Endothelial cell of umbilical vein (primary cell): ENCODE measurements around the gene TTC31. TPM values are rescaled to one million over a fixed set of nuclear protein-coding genes. Genes with fewer than 3 reads are reported as not detected.

Experiments used
- BruUV-seq: library from RNA; stranded (reverse); fragments of 400-500 nt; replicated peaks from 2 replicates; lab custom pipeline; 2021; lab: Mats Ljungman, UMichigan
- CTCF ChIA-PET: fragments of 300-600, 350-600 bp; sonication (Branson Sonifier 250); formaldehyde crosslinking; loops from one replicate; lab custom pipeline; 2021; ENCODE audit warnings: antibody characterized with exemption, inconsistent platforms; lab: Charles Lee
- POLR2A ChIA-PET: fragments of 300-600, 350-600 bp; sonication (Branson Sonifier 250); formaldehyde crosslinking; loops from one replicate; lab custom pipeline; 2021; ENCODE audit warnings: antibody characterized with exemption, inconsistent platforms; lab: Charles Lee
- DNase-seq: peaks from one replicate; pipeline ENCODE4 v3.0.0-alpha.2; 2011; ENCODE audit warnings: low read depth, low spot score
- FAIRE-seq: peaks from 2 replicates; lab custom pipeline; 2011; peaks lifted over from hg19 to GRCh38; lab: Jason Lieb, UNC
- H2AFZ ChIP-seq: 2 replicates; pipeline ENCODE4 v1.6.0; 2012; ENCODE audit warnings: low read depth, low read length, control low read depth, inconsistent platforms
- H3K27ac ChIP-seq: 2 replicates; pipeline ENCODE4 v1.5.1; 2011; ENCODE audit warnings: low read depth, mild to moderate bottlenecking, control low read depth, low read length, moderate library complexity; ENCODE audit not compliant: insufficient read depth
- H3K27me3 ChIP-seq, 2 experiments: 2 replicates each; pipeline versions ENCODE4 v1.6.0 to v1.6.1; 2011; ENCODE audit warnings: low read length in 2 of 2, mixed read lengths in 1 of 2; ENCODE audit not compliant: control insufficient read depth in 2 of 2, insufficient read depth in 2 of 2
- H3K36me3 ChIP-seq, 2 experiments: 2 replicates in 1 of 2; 3 replicates in 1 of 2; pipeline ENCODE4 v1.5.1; 2011; ENCODE audit warnings: low read length in 2 of 2, mild to moderate bottlenecking in 1 of 2, moderate library complexity in 1 of 2; ENCODE audit not compliant: control insufficient read depth in 2 of 2, insufficient read depth in 2 of 2; ENCODE audit errors: extremely low read depth in 1 of 2
- H3K4me1 ChIP-seq: 3 replicates; pipeline ENCODE4 v1.5.1; 2011; ENCODE audit warnings: mild to moderate bottlenecking, low read length; ENCODE audit not compliant: control insufficient read depth, insufficient read depth; ENCODE audit errors: extremely low read depth
- H3K4me2 ChIP-seq: 2 replicates; pipeline ENCODE4 v1.6.1; 2011; ENCODE audit warnings: low read length, control low read depth, mixed read lengths; ENCODE audit not compliant: insufficient read depth
- H3K4me3 ChIP-seq, 3 experiments: fragments of 200-600 bp in 1 of 3; sonication (generic), shearing (Covaris generic) in 1 of 3; replicated peaks in 1 of 3; 2 replicates each; pipeline ENCODE4 v1.5.1; 2011 to 2016; ENCODE audit warnings: control low read depth in 3 of 3, low read length in 3 of 3, mild to moderate bottlenecking in 2 of 3, inconsistent platforms in 1 of 3, low read depth in 1 of 3, moderate library complexity in 1 of 3; ENCODE audit not compliant: insufficient read depth in 1 of 3
- H3K79me2 ChIP-seq: 2 replicates; pipeline ENCODE4 v1.6.0; 2012; ENCODE audit warnings: low read length, inconsistent platforms; ENCODE audit not compliant: control insufficient read depth, insufficient read depth
- H3K9ac ChIP-seq: replicated peaks from 2 replicates; pipeline ENCODE3; 2011; ENCODE audit warnings: low read length, control low read depth; ENCODE audit not compliant: insufficient read depth; ENCODE audit errors: extremely low read depth
- H3K9me1 ChIP-seq: replicated peaks from 3 replicates; pipeline ENCODE4 v1.6.0; 2011; ENCODE audit warnings: mild to moderate bottlenecking, low read length; ENCODE audit not compliant: control insufficient read depth, insufficient read depth; ENCODE audit errors: extremely low read depth
- H3K9me3 ChIP-seq: replicated peaks from 2 replicates; pipeline ENCODE4 v1.5.1; 2012; ENCODE audit warnings: low read length, inconsistent platforms; ENCODE audit not compliant: control insufficient read depth, insufficient read depth
- H4K20me1 ChIP-seq: replicated peaks from 2 replicates; pipeline ENCODE3; 2011; ENCODE audit warnings: mild to moderate bottlenecking, low read length; ENCODE audit not compliant: control insufficient read depth, insufficient read depth; ENCODE audit errors: extremely low read depth
- EZH2 ChIP-seq: IDR thresholded peaks from 2 replicates; pipeline ENCODE4 v1.6.1; 2012; ENCODE audit warnings: borderline replicate concordance, low read depth, mild to moderate bottlenecking, moderate library complexity, low read length, inconsistent platforms; ENCODE audit not compliant: severe bottlenecking
- FOS ChIP-seq: IDR thresholded peaks from 2 replicates; pipeline ENCODE4 v1.6.1; 2011; ENCODE audit warnings: mild to moderate bottlenecking, low read length, moderate library complexity, borderline replicate concordance; ENCODE audit not compliant: insufficient read depth
- GATA2 ChIP-seq: IDR thresholded peaks from 2 replicates; pipeline ENCODE4 v1.7.0; 2011; ENCODE audit warnings: low read depth, mild to moderate bottlenecking, moderate library complexity, mixed read lengths, low read length; ENCODE audit not compliant: insufficient read length, insufficient read depth
- JUN ChIP-seq: IDR thresholded peaks from 2 replicates; pipeline ENCODE4 v1.6.1; 2011; ENCODE audit warnings: borderline replicate concordance, low read depth; ENCODE audit not compliant: insufficient read length, insufficient read depth
- MAX ChIP-seq: IDR thresholded peaks from 2 replicates; pipeline ENCODE4 v1.6.1; 2011; ENCODE audit not compliant: insufficient read depth, insufficient read length
- MYC ChIP-seq: IDR thresholded peaks from one replicate; pipeline ENCODE4 v1.6.1; 2011; ENCODE audit warnings: mild to moderate bottlenecking, low read depth, low read length
- POLR2A ChIP-seq: IDR thresholded peaks from 2 replicates; pipeline ENCODE4 v1.6.1; 2012; ENCODE audit warnings: low read depth, mild to moderate bottlenecking, control low read depth, low read length
- POLR2AphosphoS5 ChIP-seq: IDR thresholded peaks from 2 replicates; pipeline ENCODE4 v1.6.1; 2012; ENCODE audit warnings: low read depth, mild to moderate bottlenecking, control low read depth, low read length, moderate library complexity; ENCODE audit not compliant: insufficient read depth
- dilution Hi-C: fragments of 300-500 bp; cut with MboI; formaldehyde crosslinking; loops from one replicate; pipeline ENCODE4 v1.15.0; 2019; ENCODE audit warnings: low sequenced_read_pairs; ENCODE audit not compliant: extremely low pct_ligation_motif_present
- intact Hi-C: fragments of 100-400 bp; cut with micrococcal nuclease; formaldehyde crosslinking; loops from one replicate; pipeline ENCODE4 v1.10.0; 2022
- polyA plus RNA-seq, 4 experiments: library from polyadenylated mRNA; depleted of rRNA in 3 of 4; stranded (reverse) in 3 of 4; unstranded in 1 of 4; fragments of >200 nt; gene quantifications; 2 replicates each; pipeline versions ENCODE4 v1.2.1 to v1.2.3, GENCODE V29; 2011 to 2012; ENCODE audit warnings: missing spikeins in 1 of 4
- total RNA-seq: library from RNA; stranded (reverse); gene quantifications from 2 replicates; pipeline ENCODE4 v1.2.3, GENCODE V29; 2021
- TF ChIP-seq, protein P1 (sequence below), 2 donors: IDR thresholded peaks; 1 replicate in 1 of 2; 2 replicates in 1 of 2; pipeline ENCODE4 v1.5.1; 2011; ENCODE audit warnings: low read length in 2 of 2, mild to moderate bottlenecking in 2 of 2, moderate library complexity in 2 of 2, control low read depth in 1 of 2, inconsistent platforms in 1 of 2, low read depth in 1 of 2; ENCODE audit not compliant: insufficient read depth in 1 of 2; ENCODE audit errors: extremely low read depth in 1 of 2

TTC31 gene
- total and polyA plus RNA-seq, 2 donors (not counting 3 experiments of a cell fraction or from before 2014, with no cell fraction given) = 20.1 to 24.1 TPM

GRCh38 chr2:74503506-74504475, 20.9 kb downstream of the TTC31 start:
- H3K79me2 ChIP-seq = peaks cover 4% of the 10 kb centered on the region
- H3K9me1 ChIP-seq = no peaks in the 10 kb centered on the region
- peaks cover 0 to 4% of the 10 kb centered on the region in 2 experiments for H3K36me3 ChIP-seq
- ChIA-PET CTCF (interaction anchor here (0.7 to 1.9 kb wide), 7 partner anchors 11 to 112 kb away, joined by 3 to 10 read pairs (median 3); partner anchors contain the start of genes CCDC142, LOXL3, MRPL53 and TTC31), POLR2A (interaction anchor here (1.0 to 1.3 kb wide), 2 partner anchors 22 to 46 kb away, joined by 4 read pairs; partner anchors contain the start of genes DQX1 and WBP1)
- H3K9ac ChIP-seq = peak overlapping the region; percentile 46
- H3K27me3 ChIP-seq = peaks cover 15 to 29% of the 10 kb centered on the region in 2 experiments
- intact Hi-C loops = loop anchor here (1.0 to 5.0 kb wide), 2 partner anchors 20 to 149 kb away; partner anchors contain the start of genes SEMA4F and TTC31
- peak; percentile 22 for DNase-seq
- H3K27ac ChIP-seq = peak overlapping the region; percentile 59
- peaks cover 36% of the 10 kb centered on the region for H3K4me1 ChIP-seq
- dilution Hi-C loops = no loop called here
- BruUV-seq = TSS peak; percentile 57
- FAIRE-seq = peak; percentile 38
- peak overlapping the region; percentile 62 for H3K4me2 ChIP-seq
- no peaks in the 10 kb centered on the region for H4K20me1 ChIP-seq
- H3K4me3 ChIP-seq = peak overlapping the region in 2 of 3 experiments; percentile 50 to 55
- H2AFZ ChIP-seq = peak overlapping the region; percentile 41
- H3K9me3 ChIP-seq = no peaks in the 10 kb centered on the region
- no peak for TF ChIP-seq POLR2AphosphoS5
- no peak for TF ChIP-seq FOS
- TF ChIP-seq GATA2 = no peak
- TF ChIP-seq, protein P1, sequence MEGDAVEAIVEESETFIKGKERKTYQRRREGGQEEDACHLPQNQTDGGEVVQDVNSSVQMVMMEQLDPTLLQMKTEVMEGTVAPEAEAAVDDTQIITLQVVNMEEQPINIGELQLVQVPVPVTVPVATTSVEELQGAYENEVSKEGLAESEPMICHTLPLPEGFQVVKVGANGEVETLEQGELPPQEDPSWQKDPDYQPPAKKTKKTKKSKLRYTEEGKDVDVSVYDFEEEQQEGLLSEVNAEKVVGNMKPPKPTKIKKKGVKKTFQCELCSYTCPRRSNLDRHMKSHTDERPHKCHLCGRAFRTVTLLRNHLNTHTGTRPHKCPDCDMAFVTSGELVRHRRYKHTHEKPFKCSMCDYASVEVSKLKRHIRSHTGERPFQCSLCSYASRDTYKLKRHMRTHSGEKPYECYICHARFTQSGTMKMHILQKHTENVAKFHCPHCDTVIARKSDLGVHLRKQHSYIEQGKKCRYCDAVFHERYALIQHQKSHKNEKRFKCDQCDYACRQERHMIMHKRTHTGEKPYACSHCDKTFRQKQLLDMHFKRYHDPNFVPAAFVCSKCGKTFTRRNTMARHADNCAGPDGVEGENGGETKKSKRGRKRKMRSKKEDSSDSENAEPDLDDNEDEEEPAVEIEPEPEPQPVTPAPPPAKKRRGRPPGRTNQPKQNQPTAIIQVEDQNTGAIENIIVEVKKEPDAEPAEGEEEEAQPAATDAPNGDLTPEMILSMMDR (IDR thresholded peaks at IDR 0.05; ENCODE audit: extremely low read depth in 1 of 2, insufficient read depth in 1 of 2, low read depth in 1 of 2, low read length in 2 of 2) = no peak
- TF ChIP-seq JUN = no peak
- TF ChIP-seq POLR2A = no peak
- TF ChIP-seq EZH2 = no peak
- no peak for TF ChIP-seq MAX
- TF ChIP-seq MYC = no peak
